Stimulated activated CD8-positive, alpha-beta memory T cell treated with anti-CD3 and anti-CD28 coated beads, Interleukin-2, amount 100 ng/mL, for 48 hours (primary cell): Measurements from ENCODE around the gene ZFYVE27.

Source experiments
- DNase-seq, 2 donors: peaks; one replicate each; pipeline ENCODE4 v3.0.0-alpha.2; 2020; ENCODE audit warnings: low read depth in 2 of 2

ZFYVE27 gene

DNA sequence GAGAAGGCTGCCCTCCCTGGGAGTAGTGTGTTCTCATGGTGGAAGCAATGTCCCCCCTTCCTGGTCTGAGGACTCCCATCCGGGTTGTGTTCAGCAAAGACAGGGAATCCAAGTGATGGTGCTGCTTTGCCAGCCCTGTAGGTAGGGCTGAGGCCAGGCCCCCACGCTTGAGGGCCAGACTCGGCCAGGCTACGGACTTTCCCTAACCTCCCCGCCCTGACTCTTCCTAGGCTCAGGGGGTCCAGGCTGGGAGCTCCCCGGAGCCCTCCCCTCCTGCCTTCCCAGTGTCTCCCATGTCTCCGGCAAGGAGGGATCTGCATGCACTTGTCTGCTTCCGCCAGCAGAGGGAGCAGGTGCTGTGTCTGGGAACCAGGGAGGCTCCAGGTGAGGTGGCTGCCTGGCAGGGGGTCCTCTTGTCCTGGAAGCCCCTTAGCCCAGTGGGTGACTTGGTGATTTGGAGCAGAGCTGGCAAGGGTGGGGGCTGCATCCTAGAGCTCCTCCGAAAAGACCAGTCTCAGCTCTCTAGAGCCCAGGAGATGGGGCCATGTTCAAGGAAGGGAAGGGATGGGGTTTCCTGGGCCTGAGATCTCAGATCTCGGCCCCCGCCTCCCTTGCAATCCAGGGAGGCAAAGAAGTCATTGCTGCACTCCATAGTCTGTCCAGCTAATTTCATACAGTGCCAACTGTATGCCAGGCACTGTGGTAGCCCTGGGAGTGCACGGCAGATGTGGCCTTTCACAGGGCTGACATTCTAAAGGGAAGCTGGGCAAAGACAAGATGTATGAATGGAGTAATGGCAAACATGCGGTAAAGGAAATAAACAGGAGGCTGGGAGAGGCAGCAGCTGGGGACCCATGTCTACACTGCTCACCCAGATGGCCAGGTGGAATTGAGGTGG lies 55.1 kb downstream of the ZFYVE27 start:
- DNase-seq: peak; percentile 45 to 58

DNA sequence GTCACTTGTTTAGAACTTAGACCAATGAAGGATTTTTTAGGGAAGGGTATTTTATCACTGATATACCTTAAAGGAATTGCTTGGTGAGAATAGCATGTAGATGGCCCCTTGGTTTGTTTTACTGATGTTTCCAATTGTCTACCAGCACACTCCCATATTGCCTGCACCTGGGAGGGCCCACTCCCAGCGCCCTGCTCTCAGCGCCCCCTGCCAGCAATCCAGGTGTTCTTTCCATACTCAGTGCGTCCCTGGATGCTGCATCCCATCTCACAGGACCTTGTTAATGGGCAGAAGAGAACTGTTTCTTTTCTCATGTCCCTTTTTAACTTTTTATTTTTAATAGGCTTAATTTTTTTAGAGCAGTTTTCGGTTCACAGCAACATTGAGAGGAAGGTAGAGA lies 59.0 kb downstream of the ZFYVE27 start:
- no peak for DNase-seq

DNA sequence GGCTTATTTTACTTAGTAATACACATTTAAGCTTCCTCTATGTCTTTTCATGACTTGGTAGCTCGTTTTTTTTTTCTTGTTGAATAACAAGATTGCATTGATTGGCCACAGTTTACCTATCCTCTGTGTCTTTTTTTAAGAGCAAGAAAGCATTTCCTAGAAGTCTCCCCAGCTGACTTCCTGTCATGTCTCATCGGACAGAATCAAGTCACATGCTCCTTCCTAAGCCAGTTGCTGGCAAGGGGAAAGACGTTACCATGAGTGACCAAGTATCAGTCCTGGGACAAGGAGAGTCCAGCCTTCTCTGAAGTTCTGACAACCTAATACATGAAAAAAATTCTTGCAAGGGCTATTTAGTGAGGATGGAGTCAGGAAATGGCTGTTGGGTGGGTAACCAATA lies 59.7 kb downstream of the ZFYVE27 start:
- no peak for DNase-seq

DNA sequence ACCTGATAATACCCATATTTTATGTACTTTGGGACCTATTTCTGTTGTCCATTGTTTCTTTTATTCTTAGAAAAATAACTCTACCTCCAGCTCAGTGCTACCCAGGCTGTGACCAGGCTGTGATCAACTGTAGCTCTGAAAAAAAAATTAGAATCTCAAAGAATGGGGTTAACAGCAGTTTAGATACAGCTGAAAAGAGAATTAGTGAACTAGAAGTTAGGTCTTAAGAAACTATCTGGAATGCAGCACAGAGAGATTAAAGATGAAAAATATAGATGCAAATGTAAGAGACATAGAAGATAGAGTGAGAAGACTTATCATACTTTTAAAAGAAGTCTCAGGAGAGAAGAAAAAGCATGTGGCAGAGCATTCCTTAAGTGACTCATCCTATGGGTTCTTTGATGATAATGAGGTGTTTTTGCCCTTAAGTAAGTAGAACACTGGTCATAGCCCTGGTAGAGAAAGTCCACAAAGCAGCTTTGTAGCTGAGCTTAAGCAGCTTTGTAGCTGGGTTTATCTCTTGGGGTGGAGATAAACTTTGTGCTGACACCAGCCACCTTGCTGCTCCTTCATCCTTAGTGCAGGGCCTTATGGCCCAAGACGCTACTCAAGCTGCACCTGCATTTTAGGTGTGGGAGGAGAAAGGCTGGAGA lies 62.2 kb downstream of the ZFYVE27 start:
- no peak for DNase-seq

DNA sequence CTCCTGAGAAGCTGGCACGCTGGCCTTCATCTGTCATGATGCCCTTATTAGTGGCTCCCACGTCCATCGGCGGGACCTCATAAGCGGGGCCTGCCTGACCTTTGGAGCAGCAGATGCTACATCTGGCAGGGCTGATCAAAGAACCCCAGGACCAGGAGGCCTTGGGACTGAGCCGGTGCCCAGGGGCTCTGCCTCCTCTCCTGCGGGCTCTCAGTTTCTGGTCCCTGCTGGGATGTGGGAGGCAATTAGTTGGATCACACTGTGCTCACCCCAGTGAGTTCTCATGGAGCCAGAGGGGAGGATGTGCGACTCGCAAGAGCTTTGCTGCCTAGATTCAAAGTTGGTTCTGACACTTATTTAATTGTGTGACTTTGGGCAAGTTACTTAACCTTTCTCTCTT lies 63.5 kb downstream of the ZFYVE27 start:
- DNase-seq: no peak

DNA sequence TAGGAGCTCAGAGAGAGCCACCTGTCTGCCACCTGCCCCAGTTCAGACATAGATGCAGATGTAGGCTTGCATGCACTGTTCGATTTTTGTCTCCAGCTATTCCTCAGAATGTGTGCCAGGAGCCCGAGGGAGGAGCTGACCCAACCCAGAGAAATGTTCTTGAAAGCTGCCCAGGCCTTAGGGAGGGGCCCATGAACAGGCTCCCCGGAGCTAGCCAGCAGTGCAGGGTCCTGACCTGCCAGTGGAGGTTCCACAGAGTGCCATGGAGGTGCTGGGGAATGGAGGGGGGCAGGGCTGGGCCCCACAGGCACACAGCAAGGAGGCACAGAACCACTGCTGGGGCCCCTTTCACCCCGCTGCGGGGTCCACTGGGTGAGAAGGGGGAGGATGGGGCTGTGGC lies 64.5 kb downstream of the ZFYVE27 start:
- no peak for DNase-seq

DNA sequence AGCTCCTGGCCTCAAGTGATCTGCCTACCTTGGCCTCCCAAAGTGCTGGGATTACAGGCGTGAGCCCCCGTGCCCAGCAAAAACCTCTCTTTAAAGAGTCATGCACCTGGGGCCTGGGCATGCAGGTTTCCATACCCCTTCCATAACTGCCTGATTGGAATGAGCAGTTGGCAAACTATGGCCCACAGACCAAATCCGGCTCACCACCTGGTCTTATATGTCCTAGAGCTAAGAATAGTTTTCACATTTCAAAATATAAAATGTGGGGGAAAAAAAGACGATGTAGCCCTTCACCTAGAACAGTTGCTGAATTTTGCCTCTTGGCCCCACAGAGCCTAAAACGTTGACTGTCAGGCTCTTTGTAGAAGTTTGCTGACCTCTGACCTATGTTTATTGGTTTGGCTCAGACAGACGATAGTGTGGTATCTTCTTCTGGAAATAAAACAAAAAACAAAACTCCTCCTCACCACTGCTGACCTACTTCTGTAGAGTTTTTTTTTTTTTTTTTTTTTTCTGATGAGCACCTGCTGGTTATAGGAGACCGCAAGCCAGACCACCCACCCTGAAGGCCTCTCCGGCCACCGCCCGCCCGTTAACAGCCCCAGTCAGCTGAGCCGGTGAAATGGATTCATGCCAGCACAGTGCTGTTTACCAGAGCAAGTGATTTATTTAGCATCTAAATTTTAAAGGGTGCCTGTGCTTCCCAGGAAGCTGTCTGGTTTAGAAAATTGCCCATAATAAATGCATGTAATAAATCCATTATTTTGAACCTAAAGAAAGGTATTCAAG lies 68.4 kb downstream of the ZFYVE27 start:
- DNase-seq: no peak

DNA sequence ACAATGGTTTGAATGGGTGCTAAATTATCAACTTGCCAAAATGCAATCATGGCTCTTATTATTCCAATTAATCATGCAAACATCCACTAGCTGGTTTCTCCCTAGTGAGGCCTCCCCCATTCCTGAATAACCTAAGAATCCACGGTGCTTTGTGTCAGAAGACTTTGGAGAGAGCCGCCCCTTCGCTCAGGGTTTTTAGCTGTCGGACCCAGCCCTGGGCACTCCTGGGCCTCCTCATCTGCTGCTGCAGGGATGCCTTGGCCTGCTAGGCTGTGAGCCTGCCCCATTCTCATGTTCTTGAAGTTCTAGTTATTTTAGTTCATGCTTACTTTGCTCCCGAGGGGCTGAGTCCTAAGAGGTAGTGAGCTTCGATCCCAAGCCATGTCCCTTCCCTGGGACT lies 69.0 kb downstream of the ZFYVE27 start:
- DNase-seq: no peak

DNA sequence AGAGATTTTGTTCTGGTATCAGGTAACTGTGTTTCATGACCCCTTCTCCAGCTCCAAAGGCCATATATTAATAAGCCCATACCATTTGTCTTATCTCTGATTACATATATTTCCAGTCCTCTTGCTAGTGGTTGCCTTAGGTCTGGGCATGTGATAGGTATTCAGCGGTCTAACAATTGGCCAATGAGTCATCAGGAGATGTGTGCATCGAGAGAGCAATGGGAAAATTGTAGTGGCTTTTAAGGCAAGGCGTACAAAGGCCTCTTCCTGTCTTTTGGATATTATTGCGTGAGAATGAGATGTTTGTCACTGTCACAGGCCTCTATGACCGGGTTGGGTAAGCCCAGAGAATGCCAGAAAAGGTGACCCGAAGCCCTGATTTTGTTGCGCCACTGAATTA lies 73.5 kb downstream of the ZFYVE27 start:
- DNase-seq: no peak
